ENCODE measurements around the gene NKD1.

DNA sequence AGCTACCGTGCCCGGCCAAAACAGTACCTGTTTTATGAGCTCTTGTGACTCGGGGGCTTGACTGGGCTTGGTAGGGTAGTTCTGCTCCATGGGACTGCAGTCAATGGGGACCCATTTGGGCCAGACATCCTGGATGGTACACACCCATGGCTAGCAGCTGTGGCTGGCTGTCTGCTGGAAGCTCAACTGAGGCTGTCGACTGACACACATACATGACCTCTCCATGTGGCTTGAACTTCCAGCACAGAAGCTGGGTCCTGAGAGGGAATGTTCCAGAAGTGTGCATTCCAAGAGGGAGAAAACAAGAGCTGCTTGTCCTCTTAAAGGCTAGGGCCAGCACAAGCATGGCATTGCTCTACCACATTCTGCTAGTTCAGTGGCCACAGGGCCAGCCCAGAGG lies 14.9 kb upstream of the NKD1 start:
- TF ChIP-seq, protein P1, sequence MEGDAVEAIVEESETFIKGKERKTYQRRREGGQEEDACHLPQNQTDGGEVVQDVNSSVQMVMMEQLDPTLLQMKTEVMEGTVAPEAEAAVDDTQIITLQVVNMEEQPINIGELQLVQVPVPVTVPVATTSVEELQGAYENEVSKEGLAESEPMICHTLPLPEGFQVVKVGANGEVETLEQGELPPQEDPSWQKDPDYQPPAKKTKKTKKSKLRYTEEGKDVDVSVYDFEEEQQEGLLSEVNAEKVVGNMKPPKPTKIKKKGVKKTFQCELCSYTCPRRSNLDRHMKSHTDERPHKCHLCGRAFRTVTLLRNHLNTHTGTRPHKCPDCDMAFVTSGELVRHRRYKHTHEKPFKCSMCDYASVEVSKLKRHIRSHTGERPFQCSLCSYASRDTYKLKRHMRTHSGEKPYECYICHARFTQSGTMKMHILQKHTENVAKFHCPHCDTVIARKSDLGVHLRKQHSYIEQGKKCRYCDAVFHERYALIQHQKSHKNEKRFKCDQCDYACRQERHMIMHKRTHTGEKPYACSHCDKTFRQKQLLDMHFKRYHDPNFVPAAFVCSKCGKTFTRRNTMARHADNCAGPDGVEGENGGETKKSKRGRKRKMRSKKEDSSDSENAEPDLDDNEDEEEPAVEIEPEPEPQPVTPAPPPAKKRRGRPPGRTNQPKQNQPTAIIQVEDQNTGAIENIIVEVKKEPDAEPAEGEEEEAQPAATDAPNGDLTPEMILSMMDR (IDR thresholded peaks at IDR 0.05) = no peak
- no peak for TF ChIP-seq POLR2A (IDR thresholded peaks at IDR 0.05)
- no peak for TF ChIP-seq POLR2AphosphoS5 (IDR thresholded peaks at IDR 0.05)
- no peak for TF ChIP-seq EP300 (IDR thresholded peaks at IDR 0.05)
